HEK293T (cell line): ENCODE measurements around the gene KLHDC7B.
"Not testable (repeated sequence)": the region's sequence is repeated elsewhere in the genome, so short reads cannot be mapped to it uniquely, and the experiment has no call there.

ENCODE experiments used
- CTCF ChIA-PET: fragments of 350-600 bp; formaldehyde crosslinking; extraction: SDS; loops from one replicate; lab custom pipeline; 2021; ENCODE audit warnings: antibody characterized with exemption, inconsistent platforms; lab: Yijun Ruan, JAX
- POLR2A ChIA-PET: fragments of 350-600 bp; formaldehyde crosslinking; extraction: SDS; loops from one replicate; lab custom pipeline; 2020; ENCODE audit warnings: antibody characterized with exemption, inconsistent platforms; lab: Yijun Ruan, JAX
- DNase-seq: peaks from one replicate; pipeline ENCODE4 v3.0.0; 2012; ENCODE audit warnings: mixed read lengths; ENCODE audit errors: extremely low spot score
- ARNT ChIP-seq: fragments of 450-650 bp; IDR thresholded peaks from 2 replicates; pipeline ENCODE4 v1.6.1; 2017; ENCODE audit warnings: mild to moderate bottlenecking
- BHLHE40 ChIP-seq: fragments of 450-650 bp; IDR thresholded peaks from 2 replicates; pipeline ENCODE4 v1.6.1; 2016; ENCODE audit warnings: mild to moderate bottlenecking, moderate library complexity, borderline replicate concordance
- CTBP1 ChIP-seq: fragments of 450-650 bp; IDR thresholded peaks from 2 replicates; pipeline ENCODE4 v1.6.1; 2016; ENCODE audit warnings: borderline replicate concordance
- ELF4 ChIP-seq: fragments of 450-650 bp; IDR thresholded peaks from 2 replicates; pipeline ENCODE4 v1.6.1; 2017; ENCODE audit warnings: antibody characterized with exemption
- FOXA1 ChIP-seq: fragments of 450-650 bp; IDR thresholded peaks from 2 replicates; pipeline ENCODE4 v1.6.1; 2016; ENCODE audit warnings: mild to moderate bottlenecking
- FOXK2 ChIP-seq: fragments of 450-650 bp; IDR thresholded peaks from 2 replicates; pipeline ENCODE4 v1.6.1; 2016; ENCODE audit warnings: mild to moderate bottlenecking
- FOXM1 ChIP-seq: fragments of 450-650 bp; IDR thresholded peaks from 2 replicates; pipeline ENCODE4 v1.6.1; 2017; ENCODE audit warnings: mild to moderate bottlenecking, borderline replicate concordance
- HDGF ChIP-seq: fragments of 450-650 bp; IDR thresholded peaks from 2 replicates; pipeline ENCODE4 v1.6.1; 2017; ENCODE audit warnings: antibody characterized with exemption, borderline replicate concordance
- L3MBTL2 ChIP-seq: fragments of 450-650 bp; conservative IDR thresholded peaks from 2 replicates; pipeline ENCODE4 v1.6.1; 2016; ENCODE audit warnings: mild to moderate bottlenecking
- LEF1 ChIP-seq: fragments of 450-650 bp; IDR thresholded peaks from 2 replicates; pipeline ENCODE4 v1.6.1; 2017; ENCODE audit warnings: mild to moderate bottlenecking, borderline replicate concordance
- NFRKB ChIP-seq: fragments of 450-650 bp; IDR thresholded peaks from 2 replicates; pipeline ENCODE4 v1.6.1; 2016; ENCODE audit warnings: mild to moderate bottlenecking, moderate library complexity
- SP1 ChIP-seq: fragments of 450-650 bp; IDR thresholded peaks from 2 replicates; pipeline ENCODE4 v1.6.1; 2017
- SUZ12 ChIP-seq: fragments of 450-650 bp; IDR thresholded peaks from 2 replicates; pipeline ENCODE4 v1.6.1; 2016; ENCODE audit warnings: mild to moderate bottlenecking
- TARDBP ChIP-seq: fragments of 450-650 bp; IDR thresholded peaks from 2 replicates; pipeline ENCODE4 v1.6.1; 2016
- ZNF384 ChIP-seq: fragments of 450-650 bp; IDR thresholded peaks from 2 replicates; pipeline ENCODE4 v1.6.1; 2016
- TF ChIP-seq, protein P1 (sequence below): fragments of 450-650 bp; IDR thresholded peaks from 2 replicates; pipeline ENCODE4 v1.6.1; 2016

The KLHDC7B gene

DNA sequence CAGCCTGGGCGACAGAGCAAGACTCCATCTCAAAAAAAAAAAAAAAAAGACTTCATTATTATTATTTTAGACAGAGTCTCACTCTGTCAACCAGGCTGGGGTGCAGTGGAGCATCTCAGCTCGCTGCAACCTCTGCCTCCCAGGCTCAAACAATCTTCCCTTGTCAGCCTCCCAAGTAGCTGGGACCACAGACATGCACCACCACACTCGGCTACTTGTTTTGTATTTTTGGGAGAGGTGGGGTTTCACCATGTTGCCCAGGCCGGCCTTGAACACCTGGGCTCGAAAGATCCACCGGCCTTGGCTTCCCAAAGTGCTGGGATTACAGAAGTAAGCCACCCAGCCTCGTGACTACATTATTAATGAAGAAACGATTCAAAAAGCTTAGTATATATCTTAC is 10.6 kb upstream of the KLHDC7B start:
- no peak for DNase-seq
- TF ChIP-seq ZNF384 (no peak), HDGF (no peak), CTBP1 (no peak), SP1 (no peak), L3MBTL2 (no peak), LEF1 (no peak), ARNT (no peak), SUZ12 (no peak), FOXM1 (no peak), TARDBP (no peak), FOXA1 (no peak), FOXK2 (no peak)
- TF ChIP-seq, protein P1, sequence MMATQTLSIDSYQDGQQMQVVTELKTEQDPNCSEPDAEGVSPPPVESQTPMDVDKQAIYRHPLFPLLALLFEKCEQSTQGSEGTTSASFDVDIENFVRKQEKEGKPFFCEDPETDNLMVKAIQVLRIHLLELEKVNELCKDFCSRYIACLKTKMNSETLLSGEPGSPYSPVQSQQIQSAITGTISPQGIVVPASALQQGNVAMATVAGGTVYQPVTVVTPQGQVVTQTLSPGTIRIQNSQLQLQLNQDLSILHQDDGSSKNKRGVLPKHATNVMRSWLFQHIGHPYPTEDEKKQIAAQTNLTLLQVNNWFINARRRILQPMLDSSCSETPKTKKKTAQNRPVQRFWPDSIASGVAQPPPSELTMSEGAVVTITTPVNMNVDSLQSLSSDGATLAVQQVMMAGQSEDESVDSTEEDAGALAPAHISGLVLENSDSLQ = no peak
- ChIA-PET POLR2A (interaction anchor here (0.7 to 7.3 kb wide), 3 partner anchors 10 to 31 kb away, joined by 3 to 49 read pairs (median 3); partner anchors contain the start of genes SCO2 and SYCE3), CTCF (interaction anchor here (0.6 to 2.2 kb wide), 3 partner anchors 9 to 92 kb away, joined by 3 to 10 read pairs (median 5); partner anchors contain the start of gene SCO2)

DNA sequence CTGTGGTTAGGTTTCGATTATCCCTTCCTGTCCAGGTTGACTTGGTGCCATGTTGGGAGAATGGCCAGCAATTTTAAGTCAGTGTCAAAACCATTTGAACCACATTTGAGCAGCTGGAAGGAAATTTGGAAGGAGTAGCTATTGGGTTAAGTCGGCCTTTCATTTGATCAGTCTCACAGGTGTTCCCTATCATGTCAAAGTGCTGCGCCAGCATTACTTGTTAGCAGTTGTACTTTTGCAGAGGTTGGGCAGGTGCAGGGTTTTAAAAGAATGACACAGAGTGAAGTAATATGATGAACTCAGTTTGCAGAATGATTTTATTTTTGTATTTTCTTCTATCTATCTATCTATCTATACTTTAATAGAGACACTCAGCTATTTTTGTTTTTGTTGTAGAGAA is 9.5 kb upstream of the KLHDC7B start:
- no peak for DNase-seq
- POLR2A ChIA-PET = interaction anchor here (7.3 kb wide), 1 partner anchor 11 kb away, joined by 49 read pairs; the partner anchor contains the start of gene SCO2
- TF ChIP-seq SUZ12 (no peak), L3MBTL2 (no peak), BHLHE40 (no peak), NFRKB (no peak), FOXK2 (no peak), FOXA1 (no peak)
- CTCF ChIA-PET = interaction anchor here (0.9 to 2.2 kb wide), 2 partner anchors 11 to 91 kb away, joined by 5 to 10 read pairs; partner anchors contain the start of gene SCO2

DNA sequence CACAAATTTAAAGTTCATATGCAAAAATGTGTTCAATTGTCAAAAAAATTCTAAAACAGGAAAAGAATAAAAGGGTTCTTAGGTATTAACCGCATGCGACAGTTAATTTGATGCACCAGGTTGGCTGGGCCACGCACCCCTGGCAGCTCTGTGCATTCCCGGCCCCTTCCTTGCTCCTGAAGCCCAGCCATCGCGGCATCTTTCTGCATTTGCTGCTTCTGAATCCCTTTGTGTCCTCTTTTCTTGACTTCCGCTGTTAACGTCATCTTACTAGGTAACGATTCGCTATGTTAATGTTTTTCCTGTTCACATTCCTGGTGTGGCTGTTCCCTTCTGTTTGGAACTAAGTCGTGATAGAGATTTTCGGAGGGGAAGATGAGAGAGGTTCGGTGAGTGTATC is 7.9 kb upstream of the KLHDC7B start:
- no peak for DNase-seq
- TF ChIP-seq L3MBTL2 (no peak), ZNF384 (no peak), ARNT (no peak), SUZ12 (no peak), CTBP1 (no peak), FOXM1 (no peak), LEF1 (no peak), FOXA1 (no peak), ELF4 (no peak), TARDBP (no peak), NFRKB (no peak), HDGF (no peak), BHLHE40 (no peak), SP1 (no peak), FOXK2 (no peak)
- TF ChIP-seq, protein P1 = no peak
- POLR2A ChIA-PET = interaction anchor here (7.3 kb wide), 1 partner anchor 13 kb away, joined by 49 read pairs; the partner anchor contains the start of gene SCO2
- CTCF ChIA-PET = interaction anchor here (3.4 kb wide), 1 partner anchor 12 kb away, joined by 11 read pairs; the partner anchor contains the start of gene SCO2

DNA sequence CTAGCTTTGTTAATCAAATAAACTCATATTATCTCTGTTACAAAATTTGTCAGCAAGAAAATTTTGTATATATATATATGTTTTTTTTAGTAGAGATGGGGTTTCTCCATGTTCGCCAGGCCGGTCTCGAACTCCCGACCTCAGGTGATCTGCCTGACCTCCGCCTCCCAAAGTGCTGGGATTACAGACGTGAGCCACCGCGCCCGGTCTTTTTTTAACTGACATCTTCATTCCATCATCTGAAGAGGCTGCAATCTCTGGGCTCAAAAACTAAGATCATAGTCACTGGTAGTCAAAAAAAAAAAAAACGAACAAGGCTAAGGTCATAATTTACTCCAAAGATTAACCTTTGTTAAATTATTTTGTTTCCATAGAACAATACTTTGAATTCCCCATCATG is 5.3 kb upstream of the KLHDC7B start:
- CTCF ChIA-PET = interaction anchor here (1.8 to 3.4 kb wide), 2 partner anchors 15 to 23 kb away, joined by 7 to 11 read pairs; partner anchors contain the start of genes SCO2 and SYCE3
- POLR2A ChIA-PET = interaction anchor here (7.3 kb wide), 1 partner anchor 15 kb away, joined by 49 read pairs; the partner anchor contains the start of gene SCO2
- TF ChIP-seq ARNT = no peak
- TF ChIP-seq TARDBP = no peak
- TF ChIP-seq, protein P1 = no peak
- no peak for TF ChIP-seq ZNF384
- TF ChIP-seq CTBP1 = no peak
- TF ChIP-seq L3MBTL2 = no peak
- no peak for TF ChIP-seq LEF1
- TF ChIP-seq FOXA1 = no peak
- TF ChIP-seq ELF4 = no peak
- TF ChIP-seq FOXM1 = no peak
- no peak for TF ChIP-seq BHLHE40
- no peak for TF ChIP-seq HDGF
- no peak for TF ChIP-seq SP1
- no peak for TF ChIP-seq FOXK2
- TF ChIP-seq SUZ12 = no peak
- no peak for TF ChIP-seq NFRKB
- no peak for DNase-seq

DNA sequence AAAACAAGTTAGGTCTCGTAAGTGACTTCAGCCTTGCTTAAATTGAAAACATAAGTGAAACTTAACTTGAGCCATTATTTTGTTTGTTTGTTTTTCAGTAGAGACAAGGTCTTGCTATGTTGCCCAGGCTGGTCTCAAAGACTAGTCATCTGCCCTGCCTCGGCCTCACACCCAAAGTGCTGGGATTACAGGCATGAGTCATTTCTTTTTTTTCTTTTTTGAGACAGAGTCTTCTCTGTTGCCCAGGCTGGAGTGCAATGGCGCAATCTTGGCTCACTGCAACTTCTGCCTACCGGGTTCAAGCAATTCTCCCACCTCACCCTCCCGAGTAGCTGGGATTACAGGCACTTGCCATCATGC is 4.1 kb upstream of the KLHDC7B start:
- POLR2A ChIA-PET = interaction anchor here (7.3 kb wide), 1 partner anchor 17 kb away, joined by 49 read pairs; the partner anchor contains the start of gene SCO2
- CTCF ChIA-PET = interaction anchor here (1.8 kb wide), 1 partner anchor 22 kb away, joined by 7 read pairs; the partner anchor contains the start of gene SYCE3
- not testable (repeated sequence) for DNase-seq

DNA sequence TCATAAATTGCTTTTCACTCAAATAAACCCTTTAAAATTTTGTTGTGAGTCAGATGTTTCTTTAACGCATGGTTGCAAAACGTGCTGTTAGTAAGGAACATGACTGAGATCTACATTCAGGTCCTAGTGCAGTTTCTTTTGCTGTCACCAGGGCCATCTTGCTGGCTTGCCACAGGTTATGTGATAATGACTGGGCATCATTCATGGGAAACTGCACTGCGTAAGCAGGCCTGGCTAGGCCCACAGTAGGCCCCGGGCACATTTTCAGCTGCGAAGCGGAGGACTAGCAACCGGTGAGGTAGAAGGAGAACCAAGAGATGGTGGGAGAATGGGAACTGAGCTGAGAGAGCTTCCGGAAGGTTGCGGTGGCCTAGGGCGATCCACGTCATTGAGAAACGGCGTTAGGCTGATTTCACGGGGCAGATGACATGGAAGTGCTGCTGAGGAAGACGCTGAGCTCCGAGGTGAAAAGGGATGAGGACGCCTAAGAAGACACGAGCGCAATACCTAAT is 3.2 kb upstream of the KLHDC7B start:
- DNase-seq = no peak
- TF ChIP-seq FOXA1 (no peak), TARDBP (no peak), NFRKB (no peak), L3MBTL2 (no peak), ZNF384 (no peak), LEF1 (no peak), CTBP1 (no peak)
- TF ChIP-seq, protein P1 = no peak
- ChIA-PET POLR2A (interaction anchor here (1.0 kb wide), 1 partner anchor 17 kb away, joined by 4 read pairs; the partner anchor contains the start of gene SCO2), CTCF (no interaction called here)
